A673 (cell line): Measurements from ENCODE around the gene POMGNT1. TPM values are rescaled to one million over a fixed set of nuclear protein-coding genes. Genes with fewer than 3 reads are reported as not detected.
A peak's percentile ranks its signal among the peaks of the same experiment; 100 is the strongest.

ENCODE experiments used
- Bru-seq: library from RNA; stranded (reverse); fragments of 400-500 nt; gene quantifications from one replicate; lab custom pipeline; 2021; lab: Mats Ljungman, UMichigan
- BruChase-seq, 2 experiments: library from RNA; stranded (reverse); fragments of 400-500 nt; gene quantifications; one replicate each; lab custom pipeline; 2021; lab: Mats Ljungman, UMichigan
- BruUV-seq: library from RNA; stranded (reverse); fragments of 400-500 nt; replicated peaks from 2 replicates; lab custom pipeline; 2021; lab: Mats Ljungman, UMichigan
- CTCF ChIA-PET: fragments of 300-600 bp; sonication (Branson Sonifier 250); formaldehyde crosslinking; loops from one replicate; lab custom pipeline; 2022; ENCODE audit warnings: antibody characterized with exemption; lab: Charles Lee
- POLR2A ChIA-PET: fragments of 300-600 bp; sonication (Branson Sonifier 250); formaldehyde crosslinking; loops from one replicate; lab custom pipeline; 2022; ENCODE audit warnings: antibody characterized with exemption; ENCODE audit not compliant: low non-redundant PET; lab: Charles Lee
- DNase-seq: peaks from one replicate; pipeline ENCODE4 v3.0.0-alpha.2; 2015; ENCODE audit warnings: low spot score
- H3K27ac ChIP-seq: fragments of 200-600 bp; sonication (generic); 2 replicates; pipeline ENCODE4 v1.5.1; 2016; ENCODE audit warnings: mixed run types, low read depth, mild to moderate bottlenecking, mixed read lengths, antibody characterized with exemption, low read length; ENCODE audit not compliant: poor library complexity, severe bottlenecking
- H3K27me3 ChIP-seq: fragments of 200-600 bp; sonication (generic); replicated peaks from 2 replicates; pipeline ENCODE4 v1.6.1; 2017; ENCODE audit warnings: mixed run types, low read depth, mild to moderate bottlenecking, mixed read lengths, antibody characterized with exemption, low read length; ENCODE audit not compliant: insufficient read depth, poor library complexity
- H3K36me3 ChIP-seq: fragments of 200-600 bp; sonication (generic); 2 replicates; pipeline ENCODE4 v1.6.1; 2016; ENCODE audit warnings: mixed run types, mild to moderate bottlenecking, mixed read lengths, antibody characterized with exemption, low read length; ENCODE audit not compliant: insufficient read depth, poor library complexity, severe bottlenecking
- H3K4me1 ChIP-seq: fragments of 200-600 bp; sonication (generic); 2 replicates; pipeline ENCODE4 v1.6.1; 2017; ENCODE audit warnings: mixed run types, mild to moderate bottlenecking, mixed read lengths, antibody characterized with exemption, low read length; ENCODE audit not compliant: insufficient read depth, poor library complexity, severe bottlenecking
- H3K4me3 ChIP-seq: fragments of 200-600 bp; sonication (generic); 2 replicates; pipeline ENCODE4 v1.5.1; 2016; ENCODE audit warnings: low read depth, mixed run types, mild to moderate bottlenecking, mixed read lengths, low read length; ENCODE audit not compliant: poor library complexity, severe bottlenecking
- H3K9me3 ChIP-seq: fragments of 200-600 bp; sonication (generic); 2 replicates; pipeline ENCODE4 v1.6.1; 2016; ENCODE audit warnings: mixed run types, low read depth, mild to moderate bottlenecking, mixed read lengths, antibody characterized with exemption, low read length; ENCODE audit not compliant: poor library complexity, severe bottlenecking
- EZH2 ChIP-seq: fragments of 200-600 bp; sonication (generic); IDR thresholded peaks from 2 replicates; pipeline ENCODE4 v1.6.1; 2017; ENCODE audit warnings: borderline replicate concordance, low read depth, mild to moderate bottlenecking, mixed read lengths, antibody characterized with exemption, low read length; ENCODE audit not compliant: poor library complexity, severe bottlenecking
- intact Hi-C: fragments of 100-400 bp; cut with micrococcal nuclease; formaldehyde crosslinking; loops from one replicate; pipeline ENCODE4 v1.10.0; 2022; ENCODE audit not compliant: unreplicated experiment
- long read RNA-seq: library from polyadenylated mRNA; stranded (forward); transcript quantifications from one replicate; pipeline ENCODE4 v2.0.0, GENCODE V29; 2022
- total RNA-seq: library from RNA; stranded (reverse); gene quantifications from 2 replicates; pipeline ENCODE4 v1.2.3, GENCODE V29; 2021
- TF ChIP-seq, protein P1 (sequence below): fragments of 300-800, 200-600 bp; sonication (generic); conservative IDR thresholded peaks from 2 replicates; pipeline ENCODE4 v1.5.1; 2017; ENCODE audit warnings: low read depth, mild to moderate bottlenecking, antibody characterized with exemption, low read length, moderate library complexity, mixed read lengths

Gene POMGNT1
- total RNA-seq = 71.0 and 90.9 TPM in 2 replicates
- percentile 46 among the genes with signal in this experiment for Bru-seq, nascent RNA
- percentile 53 among the genes with signal in this experiment for BruChase-seq, experiment 1, labeled RNA remaining after a 2-hour chase
- BruChase-seq, experiment 2, labeled RNA remaining after a 6-hour chase = percentile 62 among the genes with signal in this experiment
- long read RNA-seq, transcript POMGNT1-201 (22 exons, 2,728 nt) = major isoform, 143 of 219 reads
- long read RNA-seq, partial matches to known transcripts = 21 of 219 reads
- long read RNA-seq, other reads (novel, unspliced or antisense) = 55 of 219 reads

GRCh38 chr1:46197964-46198811 is at the start of gene POMGNT1:
Gene POMGNT1 (minus strand): TSS chr1:46198434. CDS start chr1:46197821, 613 bp downstream.
- TSS peak; percentile 47 for BruUV-seq
- Histone ChIP-seq H3K4me1 (peaks cover 8% of the 10 kb centered on the region), H3K36me3 (peaks cover 12% of the 10 kb centered on the region), H3K4me3 (peak within 1 kb of the TSS; percentile 78), H3K9me3 (no peaks in the 10 kb centered on the region), H3K27me3 (no peaks in the 10 kb centered on the region), H3K27ac (peak within 1 kb of the TSS; percentile 84)
- ChIA-PET POLR2A (no interaction called here), CTCF (interaction anchor here (1.6 kb wide), 1 partner anchor 25 kb away, joined by 4 read pairs; no protein-coding TSS in a partner anchor)
- intact Hi-C loops = no loop called here
- peak; percentile 81 for DNase-seq
- TF ChIP-seq, protein P1, sequence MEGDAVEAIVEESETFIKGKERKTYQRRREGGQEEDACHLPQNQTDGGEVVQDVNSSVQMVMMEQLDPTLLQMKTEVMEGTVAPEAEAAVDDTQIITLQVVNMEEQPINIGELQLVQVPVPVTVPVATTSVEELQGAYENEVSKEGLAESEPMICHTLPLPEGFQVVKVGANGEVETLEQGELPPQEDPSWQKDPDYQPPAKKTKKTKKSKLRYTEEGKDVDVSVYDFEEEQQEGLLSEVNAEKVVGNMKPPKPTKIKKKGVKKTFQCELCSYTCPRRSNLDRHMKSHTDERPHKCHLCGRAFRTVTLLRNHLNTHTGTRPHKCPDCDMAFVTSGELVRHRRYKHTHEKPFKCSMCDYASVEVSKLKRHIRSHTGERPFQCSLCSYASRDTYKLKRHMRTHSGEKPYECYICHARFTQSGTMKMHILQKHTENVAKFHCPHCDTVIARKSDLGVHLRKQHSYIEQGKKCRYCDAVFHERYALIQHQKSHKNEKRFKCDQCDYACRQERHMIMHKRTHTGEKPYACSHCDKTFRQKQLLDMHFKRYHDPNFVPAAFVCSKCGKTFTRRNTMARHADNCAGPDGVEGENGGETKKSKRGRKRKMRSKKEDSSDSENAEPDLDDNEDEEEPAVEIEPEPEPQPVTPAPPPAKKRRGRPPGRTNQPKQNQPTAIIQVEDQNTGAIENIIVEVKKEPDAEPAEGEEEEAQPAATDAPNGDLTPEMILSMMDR = 0 out of 2 replicates have a peak, but pooled peaks have one; percentile 17
- TF ChIP-seq EZH2 = no peak

DNA sequence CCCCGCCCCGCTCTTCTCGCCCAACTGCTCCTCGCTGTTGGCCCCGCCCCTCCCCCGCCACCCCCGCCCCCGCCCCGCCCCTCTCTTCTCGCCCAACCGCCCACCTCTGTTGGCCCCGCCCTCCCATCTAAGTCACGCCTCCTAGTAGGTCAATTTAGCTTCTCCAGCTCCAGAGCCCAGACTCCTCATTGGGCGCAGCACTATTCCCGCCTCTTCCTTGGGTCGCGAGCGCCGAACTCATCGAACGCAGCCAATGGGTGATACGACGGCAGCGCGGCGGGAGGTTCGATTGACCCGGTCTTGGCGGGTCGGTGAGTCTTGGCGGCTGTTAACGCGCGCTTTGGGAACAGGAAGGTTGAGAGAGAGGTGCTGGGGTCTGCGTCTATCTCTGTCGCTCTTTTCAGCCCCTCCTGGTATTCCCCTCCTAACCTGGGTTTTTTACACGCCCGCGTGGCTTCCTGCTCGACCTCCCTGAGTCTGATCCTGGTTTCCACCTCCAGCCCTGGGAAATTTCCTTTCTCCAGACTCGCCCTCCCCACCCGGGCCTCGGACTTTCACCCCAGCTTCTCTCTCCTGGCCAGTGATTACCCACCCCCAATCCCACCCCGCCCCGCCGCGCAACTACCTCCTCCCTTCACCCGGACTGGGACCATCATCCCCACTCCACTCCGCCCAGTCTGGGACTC is 49.3 kb upstream of the POMGNT1 start, which contains the start of gene RAD54L:
TSS of gene RAD54L (plus strand) at position 328 of the 686 bp plus-strand sequence. CDS start 643 bp downstream, outside the sequence.
- ChIA-PET CTCF (interaction anchor here (0.6 to 2.0 kb wide), 2 partner anchors 24 to 928 kb away, joined by 3 to 8 read pairs; no protein-coding TSS in a partner anchor), POLR2A (interaction anchor here (0.6 kb wide), 5 partner anchors 24 to 726 kb away, joined by 3 to 12 read pairs (median 6); partner anchors contain the start of gene PRDX1)
- Histone ChIP-seq H3K4me1 (peaks cover 7% of the 10 kb centered on the region), H3K9me3 (no peaks in the 10 kb centered on the region), H3K27me3 (no peaks in the 10 kb centered on the region), H3K4me3 (peak within 1 kb of the TSS; percentile 57), H3K27ac (peak within 1 kb of the TSS; percentile 73), H3K36me3 (peaks cover 30% of the 10 kb centered on the region)
- TSS peak; percentile 44 for BruUV-seq
- peak; percentile 99 for DNase-seq
- intact Hi-C loops = loop anchor here (5.0 kb wide), 1 partner anchor 95 kb away; the partner anchor contains the start of gene NSUN4
- TF ChIP-seq, protein P1 = no peak
- TF ChIP-seq EZH2 = no peak
